Activated T-helper 1 cell treated with anti-CD3 and anti-CD28 coated beads, Interleukin-12 subunit alpha, Interleukin-12 subunit beta, Interleukin-2, Interleukin-4 antibody, amounts not matched to agents 30 ng/mL and 10 ng/mL and 1 ng/mL, durations not matched to agents 14 hours and 24 hours and 36 hours (primary cell): ENCODE data around the gene STEAP1B. TPM values are rescaled to one million over a fixed set of nuclear protein-coding genes. Genes with fewer than 3 reads are reported as not detected.
"Not testable (repeated sequence)": the region's sequence is repeated elsewhere in the genome, so short reads cannot be mapped to it uniquely, and the experiment has no call there.

Experiments
- DNase-seq: peaks from one replicate; pipeline ENCODE4 v3.0.0; 2021; ENCODE audit warnings: low spot score
- H3K27ac Mint-ChIP-seq: one replicate; pipeline ENCODE4 v1.8.0; 2021; ENCODE audit warnings: mild to moderate bottlenecking, mixed read lengths
- H3K27me3 Mint-ChIP-seq: one replicate; pipeline ENCODE4 v1.8.0; 2022; ENCODE audit warnings: mild to moderate bottlenecking, moderate library complexity, mixed read lengths; ENCODE audit not compliant: insufficient read depth
- H3K36me3 Mint-ChIP-seq: one replicate; pipeline ENCODE4 v1.8.0; 2021; ENCODE audit warnings: low read depth, mixed read lengths
- H3K4me1 Mint-ChIP-seq: one replicate; pipeline ENCODE4 v1.8.0; 2021; ENCODE audit warnings: low read depth, mixed read lengths
- H3K4me3 Mint-ChIP-seq: one replicate; pipeline ENCODE4 v1.8.0; 2021; ENCODE audit warnings: mild to moderate bottlenecking, moderate library complexity, mixed read lengths
- H3K9me3 Mint-ChIP-seq: one replicate; pipeline ENCODE4 v1.8.0; 2021; ENCODE audit warnings: mixed read lengths
- intact Hi-C: fragments of 100-400 bp; cut with micrococcal nuclease; formaldehyde crosslinking; loops from one replicate; pipeline ENCODE4 v1.15.1; 2024
- total RNA-seq: library from RNA; stranded (reverse); gene quantifications from 2 replicates; pipeline ENCODE4 v1.2.3, GENCODE V29; 2022

STEAP1B gene
- 0.16 TPM in 1 of 2 replicates, not detected in the other for total RNA-seq

DNA sequence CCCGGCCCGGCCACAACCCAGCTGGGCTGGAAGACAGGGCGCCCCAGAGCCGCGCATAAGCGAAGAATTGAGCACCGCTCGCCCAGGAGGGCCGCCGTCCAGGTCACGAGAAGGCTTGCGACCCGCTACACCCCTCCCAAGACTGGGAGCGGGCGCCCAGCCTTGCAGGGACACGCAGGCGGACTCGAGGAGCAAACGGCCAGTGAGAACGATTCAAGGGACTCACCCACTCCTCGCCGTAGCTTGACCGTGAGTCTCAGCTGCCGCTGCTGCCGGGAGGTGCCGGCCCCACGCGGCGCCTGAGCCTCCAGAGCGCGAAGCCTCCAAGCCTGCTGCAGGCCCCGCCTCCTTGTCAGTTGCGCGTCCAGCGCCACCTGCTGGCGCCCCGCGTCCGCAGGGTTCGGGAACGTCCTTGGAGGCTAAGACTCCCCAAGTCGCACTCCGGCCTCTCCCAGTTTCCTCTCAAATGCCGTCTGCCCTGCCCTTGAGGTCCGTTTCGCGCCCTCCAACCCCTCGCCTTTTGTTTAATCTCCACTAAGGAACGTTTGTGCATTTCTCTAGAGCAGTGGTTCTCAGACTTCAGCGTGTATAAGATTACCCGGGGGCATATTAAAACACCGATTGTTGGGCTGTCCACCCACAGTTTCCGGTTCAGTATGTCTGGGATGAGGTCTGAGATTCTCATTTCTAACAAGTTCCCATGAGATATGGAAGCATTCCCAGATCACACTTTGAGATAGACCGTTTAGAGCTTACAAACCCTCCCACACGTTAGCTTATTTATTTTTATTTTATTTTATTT, at the start of gene STEAP1B:
STEAP1B (minus strand) TSS at position 301 of the 802 bp plus-strand sequence. CDS start 5,333 bp downstream, outside the sequence.
- H3K36me3 Mint-ChIP-seq, H3K9me3 Mint-ChIP-seq, H3K4me3 Mint-ChIP-seq, H3K27ac Mint-ChIP-seq, H3K4me1 Mint-ChIP-seq: not testable (repeated sequence)
- peaks cover 22% of the 10 kb centered on the region for H3K27me3 Mint-ChIP-seq
- peak; percentile 79 for DNase-seq
- intact Hi-C loops = loop anchor here (1.0 kb wide), 2 partner anchors 390 to 397 kb away; no protein-coding TSS in a partner anchor

- Mint-ChIP-seq H3K27ac (no peak overlapping the region), H3K27me3 (peaks cover 73% of the 10 kb centered on the region), H3K36me3 (peaks cover 3% of the 10 kb centered on the region), H3K4me3 (no peak overlapping the region), H3K4me1 (peaks cover 12% of the 10 kb centered on the region), H3K9me3 (no peaks in the 10 kb centered on the region)
- DNase-seq = no peak
- intact Hi-C loops = no loop called here
These were observed 49.1 kb upstream of the STEAP1B start for GRCh38 chr7:22549051-22549450.

- no peak overlapping the region for H3K4me3 Mint-ChIP-seq
- H3K36me3 Mint-ChIP-seq = peaks cover 3% of the 10 kb centered on the region
- no peak for DNase-seq
- H3K27me3 Mint-ChIP-seq = peaks cover 71% of the 10 kb centered on the region
- H3K27ac Mint-ChIP-seq = no peak overlapping the region
- H3K4me1 Mint-ChIP-seq = peaks cover 12% of the 10 kb centered on the region
- intact Hi-C loops = no loop called here
- H3K9me3 Mint-ChIP-seq = no peaks in the 10 kb centered on the region
These were observed 48.3 kb upstream of the STEAP1B start for GRCh38 chr7:22548313-22548712.

- no peak for DNase-seq
- intact Hi-C loops = no loop called here
- Mint-ChIP-seq H3K27ac (no peak overlapping the region), H3K9me3 (no peaks in the 10 kb centered on the region), H3K27me3 (peaks cover 69% of the 10 kb centered on the region), H3K36me3 (peaks cover 3% of the 10 kb centered on the region), H3K4me1 (peaks cover 12% of the 10 kb centered on the region), H3K4me3 (no peak overlapping the region)
These were observed 46.8 kb upstream of the STEAP1B start for GRCh38 chr7:22546769-22547168.

- DNase-seq = no peak
- Mint-ChIP-seq H3K27ac (no peak overlapping the region), H3K4me3 (no peak overlapping the region), H3K4me1 (peaks cover 14% of the 10 kb centered on the region), H3K27me3 (peaks cover 58% of the 10 kb centered on the region), H3K9me3 (no peaks in the 10 kb centered on the region), H3K36me3 (peaks cover 3% of the 10 kb centered on the region)
- intact Hi-C loops = no loop called here
These were observed 45.5 kb upstream of the STEAP1B start for GRCh38 chr7:22545529-22545928.

DNA sequence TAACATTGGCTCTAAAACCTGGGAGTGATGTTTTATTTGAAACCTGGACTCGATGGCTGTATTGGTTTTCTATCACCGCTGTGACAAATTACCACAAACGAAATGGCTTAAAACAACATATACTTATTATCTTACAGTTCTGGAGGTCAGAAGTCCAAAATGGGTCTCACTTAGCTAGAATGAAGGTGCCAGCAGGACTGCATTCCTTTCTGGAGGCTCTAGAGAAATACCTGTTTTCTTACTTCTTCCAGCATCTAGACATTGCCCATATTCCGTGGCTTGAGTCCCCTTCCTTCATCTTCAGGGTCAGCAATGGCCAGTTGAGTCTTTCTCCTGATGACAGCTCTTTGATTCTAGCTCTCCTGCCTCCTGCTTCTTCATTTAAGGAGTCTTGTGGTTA, 44.3 kb upstream of the STEAP1B start:
- DNase-seq = no peak
- H3K4me1 Mint-ChIP-seq = peaks cover 6% of the 10 kb centered on the region
- peaks cover 48% of the 10 kb centered on the region for H3K27me3 Mint-ChIP-seq
- H3K9me3 Mint-ChIP-seq = no peaks in the 10 kb centered on the region
- no peaks in the 10 kb centered on the region for H3K36me3 Mint-ChIP-seq
- no peak overlapping the region for H3K4me3 Mint-ChIP-seq
- H3K27ac Mint-ChIP-seq = no peak overlapping the region
- intact Hi-C loops = no loop called here

- intact Hi-C loops = no loop called here
- Mint-ChIP-seq H3K4me3 (no peak overlapping the region), H3K27ac (no peak overlapping the region), H3K36me3 (no peaks in the 10 kb centered on the region), H3K9me3 (no peaks in the 10 kb centered on the region), H3K4me1 (peaks cover 4% of the 10 kb centered on the region), H3K27me3 (peaks cover 43% of the 10 kb centered on the region)
- DNase-seq = no peak
These were observed 43.2 kb upstream of the STEAP1B start for GRCh38 chr7:22543169-22543568.

DNA sequence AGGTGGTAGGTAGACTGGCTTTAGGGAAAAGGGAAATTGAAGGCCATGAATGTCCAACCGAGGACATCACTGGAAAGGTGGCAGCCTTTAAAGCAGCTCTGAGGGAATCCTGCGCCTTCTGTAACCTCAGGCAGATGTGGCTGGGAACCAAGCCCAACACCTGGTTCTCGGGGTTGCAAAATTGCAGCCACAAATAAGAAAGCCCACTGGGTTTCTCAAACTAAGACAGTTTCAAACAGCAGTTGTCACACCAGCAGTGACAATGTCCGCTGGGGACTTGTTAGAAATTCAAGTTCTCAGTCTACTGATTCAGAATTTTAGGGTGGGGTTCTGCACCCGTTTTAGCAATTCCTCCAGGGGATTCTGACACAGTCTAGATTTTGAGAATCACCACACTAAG, 42.7 kb upstream of the STEAP1B start:
- H3K4me3 Mint-ChIP-seq = no peak overlapping the region
- intact Hi-C loops = no loop called here
- H3K36me3 Mint-ChIP-seq = no peaks in the 10 kb centered on the region
- H3K27me3 Mint-ChIP-seq = peaks cover 38% of the 10 kb centered on the region
- H3K9me3 Mint-ChIP-seq = no peaks in the 10 kb centered on the region
- DNase-seq = no peak
- peaks cover 4% of the 10 kb centered on the region for H3K4me1 Mint-ChIP-seq
- no peak overlapping the region for H3K27ac Mint-ChIP-seq

GRCh38 chr7:22542254-22542653, 42.3 kb upstream of the STEAP1B start:
- H3K27me3 Mint-ChIP-seq = peaks cover 37% of the 10 kb centered on the region
- H3K4me3 Mint-ChIP-seq = no peak overlapping the region
- no peaks in the 10 kb centered on the region for H3K36me3 Mint-ChIP-seq
- intact Hi-C loops = no loop called here
- H3K9me3 Mint-ChIP-seq = no peaks in the 10 kb centered on the region
- DNase-seq = no peak
- no peak overlapping the region for H3K27ac Mint-ChIP-seq
- peaks cover 4% of the 10 kb centered on the region for H3K4me1 Mint-ChIP-seq

- no peaks in the 10 kb centered on the region for H3K36me3 Mint-ChIP-seq
- intact Hi-C loops = no loop called here
These were observed 41.8 kb upstream of the STEAP1B start for GRCh38 chr7:22541789-22542188.

DNA sequence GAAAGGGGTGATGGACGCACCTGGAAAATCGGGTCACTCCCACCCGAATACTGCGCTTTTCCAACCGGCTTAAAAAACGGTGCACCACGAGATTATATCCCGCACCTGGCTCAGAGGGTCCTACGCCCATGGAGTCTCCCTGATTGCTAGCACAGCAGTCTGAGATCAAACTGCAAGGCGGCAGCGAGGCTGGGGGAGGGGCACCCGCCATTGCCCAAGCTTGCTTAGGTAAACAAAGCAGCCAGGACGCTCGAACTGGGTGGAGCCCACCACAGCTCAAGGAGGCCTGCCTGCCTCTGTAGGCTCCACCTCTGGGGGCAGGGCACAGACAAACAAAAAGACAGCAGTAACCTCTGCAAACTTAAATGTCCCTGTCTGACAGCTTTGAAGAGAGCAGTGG, 28.5 kb upstream of the STEAP1B start:
- intact Hi-C loops, H3K36me3 Mint-ChIP-seq, H3K27ac Mint-ChIP-seq, H3K4me1 Mint-ChIP-seq, H3K9me3 Mint-ChIP-seq, H3K27me3 Mint-ChIP-seq, H3K4me3 Mint-ChIP-seq, DNase-seq: not testable (repeated sequence)

More at GRCh38 chr7:22541789-22542188, 41.8 kb upstream of the STEAP1B start:
- Mint-ChIP-seq H3K27me3 (peaks cover 34% of the 10 kb centered on the region), H3K4me3 (no peak overlapping the region), H3K27ac (no peak overlapping the region), H3K4me1 (peaks cover 4% of the 10 kb centered on the region), H3K9me3 (no peaks in the 10 kb centered on the region)
- no peak for DNase-seq

- intact Hi-C loops = loop anchor here (1.0 kb wide), 1 partner anchor 258 kb away; no protein-coding TSS in a partner anchor
- not testable (repeated sequence) for H3K4me3 Mint-ChIP-seq, H3K9me3 Mint-ChIP-seq, H3K27ac Mint-ChIP-seq, H3K36me3 Mint-ChIP-seq, H3K4me1 Mint-ChIP-seq, DNase-seq
- H3K27me3 Mint-ChIP-seq = peaks cover 16% of the 10 kb centered on the region
These were observed 24.5 kb upstream of the STEAP1B start for GRCh38 chr7:22524353-22524947.
